ENCODE results near the gene CADM2.

Gene CADM2

GRCh38 chr3:85576697-85577200 lies 618.0 kb downstream of the CADM2 start:
- no peak for DNase-seq

GRCh38 chr3:85584779-85585356 lies 626.1 kb downstream of the CADM2 start:
- no peak for DNase-seq

GRCh38 chr3:85586018-85586417 lies 627.2 kb downstream of the CADM2 start:
- DNase-seq = no peak

GRCh38 chr3:85589145-85589544 lies 630.4 kb downstream of the CADM2 start:
- no peak for DNase-seq

- no peak for DNase-seq
Measured at GRCh38 chr3:85591451-85591850, 632.7 kb downstream of the CADM2 start.

GRCh38 chr3:85592256-85592655 lies 633.5 kb downstream of the CADM2 start:
- no peak for DNase-seq

GRCh38 chr3:85594676-85595075 lies 635.9 kb downstream of the CADM2 start:
- no peak for DNase-seq

GRCh38 chr3:85603378-85603777 lies 644.6 kb downstream of the CADM2 start:
- no peak for DNase-seq

GRCh38 chr3:85604641-85605040 lies 645.9 kb downstream of the CADM2 start:
- no peak for DNase-seq

- DNase-seq = no peak
Measured at GRCh38 chr3:85605066-85605465, 646.3 kb downstream of the CADM2 start.

- no peak for DNase-seq
Measured at GRCh38 chr3:85626662-85627061, 667.9 kb downstream of the CADM2 start.

GRCh38 chr3:85627932-85628331 lies 669.1 kb downstream of the CADM2 start:
- DNase-seq = no peak

GRCh38 chr3:85631070-85631469 lies 672.3 kb downstream of the CADM2 start:
- no peak for DNase-seq

GRCh38 chr3:85632921-85633320 lies 674.1 kb downstream of the CADM2 start:
- no peak for DNase-seq

GRCh38 chr3:85652360-85652759 lies 693.6 kb downstream of the CADM2 start:
- no peak for DNase-seq

- no peak for DNase-seq
Measured at GRCh38 chr3:85660451-85660850, 701.7 kb downstream of the CADM2 start.

GRCh38 chr3:85662462-85662861 lies 703.7 kb downstream of the CADM2 start:
- no peak for DNase-seq

GRCh38 chr3:85667744-85668143 lies 709.0 kb downstream of the CADM2 start:
- no peak for DNase-seq

- DNase-seq = no peak
Measured at GRCh38 chr3:85670634-85671205, 711.9 kb downstream of the CADM2 start.

- no peak for DNase-seq
Measured at GRCh38 chr3:85672761-85673160, 714.0 kb downstream of the CADM2 start.

- no peak for DNase-seq
Measured at GRCh38 chr3:85678713-85679112, 719.9 kb downstream of the CADM2 start.

- DNase-seq = no peak
Measured at GRCh38 chr3:85681906-85682305, 723.1 kb downstream of the CADM2 start.

GRCh38 chr3:85691196-85691595 lies 732.4 kb downstream of the CADM2 start:
- DNase-seq = no peak

- DNase-seq = no peak
Measured at GRCh38 chr3:85697156-85697555, 738.4 kb downstream of the CADM2 start.

GRCh38 chr3:85706130-85706529 lies 747.3 kb downstream of the CADM2 start:
- no peak for DNase-seq

All from T-helper 9 cell (primary cell).